Measurements from ENCODE around the gene USH1G.
A peak's percentile ranks its signal among the peaks of the same experiment; 100 is the strongest.

DNA sequence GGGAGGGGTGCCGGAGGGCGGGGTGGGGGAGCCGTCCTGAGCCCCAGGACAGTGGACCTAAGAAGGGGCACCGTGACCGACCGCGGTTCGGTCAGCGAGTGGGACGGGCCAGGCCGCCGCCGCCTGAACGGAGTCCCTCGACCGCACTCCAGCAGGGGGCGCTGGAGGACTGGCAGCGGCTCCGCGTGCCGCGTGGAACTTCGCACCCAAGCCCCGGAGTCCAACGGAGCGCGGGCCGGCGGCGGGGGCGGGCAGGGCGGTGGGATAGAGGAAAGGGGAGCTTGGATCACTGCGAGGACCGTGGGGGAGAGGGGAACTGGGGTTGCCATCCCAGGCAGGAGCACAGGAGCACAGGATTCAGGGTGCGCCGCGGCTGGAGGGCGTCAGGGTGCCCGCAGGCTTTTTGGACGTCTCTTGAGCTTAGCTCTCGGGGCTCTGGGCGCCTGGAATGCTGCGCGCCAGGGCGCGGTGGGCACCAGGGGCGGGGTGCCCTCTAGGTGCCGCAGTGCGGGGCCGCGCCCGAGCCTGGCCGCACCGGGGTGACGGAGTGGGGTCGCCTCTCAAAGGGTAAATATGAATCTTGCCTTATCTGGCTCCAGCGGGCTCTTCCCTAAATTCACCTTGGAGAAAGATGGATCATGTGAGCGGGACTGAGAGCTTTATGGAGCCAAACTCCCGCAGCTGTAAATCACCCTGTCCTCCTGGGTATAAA lies 639 bp upstream of the USH1G start:
- no peak for TF ChIP-seq EZH2 (IDR thresholded peaks at IDR 0.05; ENCODE audit: borderline replicate concordance)
- TF ChIP-seq, protein P1, sequence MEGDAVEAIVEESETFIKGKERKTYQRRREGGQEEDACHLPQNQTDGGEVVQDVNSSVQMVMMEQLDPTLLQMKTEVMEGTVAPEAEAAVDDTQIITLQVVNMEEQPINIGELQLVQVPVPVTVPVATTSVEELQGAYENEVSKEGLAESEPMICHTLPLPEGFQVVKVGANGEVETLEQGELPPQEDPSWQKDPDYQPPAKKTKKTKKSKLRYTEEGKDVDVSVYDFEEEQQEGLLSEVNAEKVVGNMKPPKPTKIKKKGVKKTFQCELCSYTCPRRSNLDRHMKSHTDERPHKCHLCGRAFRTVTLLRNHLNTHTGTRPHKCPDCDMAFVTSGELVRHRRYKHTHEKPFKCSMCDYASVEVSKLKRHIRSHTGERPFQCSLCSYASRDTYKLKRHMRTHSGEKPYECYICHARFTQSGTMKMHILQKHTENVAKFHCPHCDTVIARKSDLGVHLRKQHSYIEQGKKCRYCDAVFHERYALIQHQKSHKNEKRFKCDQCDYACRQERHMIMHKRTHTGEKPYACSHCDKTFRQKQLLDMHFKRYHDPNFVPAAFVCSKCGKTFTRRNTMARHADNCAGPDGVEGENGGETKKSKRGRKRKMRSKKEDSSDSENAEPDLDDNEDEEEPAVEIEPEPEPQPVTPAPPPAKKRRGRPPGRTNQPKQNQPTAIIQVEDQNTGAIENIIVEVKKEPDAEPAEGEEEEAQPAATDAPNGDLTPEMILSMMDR (IDR thresholded peaks at IDR 0.05; ENCODE audit: poor library complexity): peak; percentile 90
- TF ChIP-seq EZH2phosphoT487 (IDR thresholded peaks at IDR 0.05; ENCODE audit: low read depth, severe bottlenecking, unreplicated experiment): peak; percentile 30

Measured in hepatocyte (in vitro differentiated cells).